Stimulated activated CD4-positive, alpha-beta T cell treated with anti-CD3 and anti-CD28 coated beads, Interleukin-4, amount 100 ng/mL, for 1 hour (primary cell): Measurements from ENCODE around the gene CAMLG.
"Not testable (repeated sequence)": the region's sequence is repeated elsewhere in the genome, so short reads cannot be mapped to it uniquely, and the experiment has no call there.

Experiments
- DNase-seq: peaks from one replicate; pipeline ENCODE4 v3.0.0-alpha.2; 2020

Gene CAMLG

DNA sequence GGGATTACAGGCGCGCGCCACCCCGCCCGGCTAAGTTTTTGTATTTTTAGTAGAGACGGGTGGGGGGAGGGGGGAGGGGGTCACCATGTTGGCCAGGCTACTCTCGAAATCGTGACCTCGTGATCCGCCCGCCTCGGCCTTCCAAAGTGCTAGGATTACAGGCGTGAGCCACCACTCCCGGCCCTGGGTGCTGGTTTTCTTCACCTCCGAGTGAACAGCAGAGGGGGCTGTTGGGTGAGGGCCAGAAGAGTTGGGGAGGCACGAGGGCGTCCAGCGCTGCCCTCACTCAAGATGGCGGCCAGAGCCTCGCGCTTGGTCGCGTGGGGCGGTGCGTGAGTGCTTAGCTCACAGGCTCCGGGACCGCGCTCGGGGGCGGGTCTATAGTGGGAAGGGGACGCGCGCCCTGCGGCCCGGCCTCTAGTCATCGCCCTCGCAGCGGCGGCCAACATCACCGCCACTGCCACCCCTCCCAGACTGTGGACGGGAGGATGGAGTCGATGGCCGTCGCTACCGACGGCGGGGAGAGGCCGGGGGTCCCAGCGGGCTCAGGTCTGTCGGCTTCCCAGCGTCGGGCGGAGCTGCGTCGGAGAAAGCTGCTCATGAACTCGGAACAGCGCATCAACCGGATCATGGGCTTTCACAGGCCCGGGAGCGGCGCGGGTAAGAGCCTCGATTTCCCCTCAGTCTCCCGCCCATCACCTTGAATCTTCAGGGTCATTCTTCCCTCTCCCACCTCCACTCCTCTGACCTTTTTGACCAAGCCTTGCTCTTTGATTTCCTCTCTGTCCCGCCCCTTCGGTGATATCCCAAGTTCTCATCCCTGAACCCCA, at the start of gene CAMLG:
TSS of gene CAMLG (plus strand) at position 416 of the 830 bp plus-strand sequence. CDS start at position 489, 73 bp downstream.
- peak; percentile 98 for DNase-seq

GRCh38 chr5:134690144-134690543, 48.2 kb upstream of the CAMLG start:
- DNase-seq: not testable (repeated sequence)

- no peak for DNase-seq
Observed at GRCh38 chr5:134692722-134693121, 45.6 kb upstream of the CAMLG start.

- DNase-seq: no peak
Observed at GRCh38 chr5:134708301-134708700, 30.0 kb upstream of the CAMLG start.

GRCh38 chr5:134714120-134714519, 24.2 kb upstream of the CAMLG start:
- DNase-seq: no peak

- no peak for DNase-seq
Observed at GRCh38 chr5:134714541-134714940, 23.8 kb upstream of the CAMLG start.

DNA sequence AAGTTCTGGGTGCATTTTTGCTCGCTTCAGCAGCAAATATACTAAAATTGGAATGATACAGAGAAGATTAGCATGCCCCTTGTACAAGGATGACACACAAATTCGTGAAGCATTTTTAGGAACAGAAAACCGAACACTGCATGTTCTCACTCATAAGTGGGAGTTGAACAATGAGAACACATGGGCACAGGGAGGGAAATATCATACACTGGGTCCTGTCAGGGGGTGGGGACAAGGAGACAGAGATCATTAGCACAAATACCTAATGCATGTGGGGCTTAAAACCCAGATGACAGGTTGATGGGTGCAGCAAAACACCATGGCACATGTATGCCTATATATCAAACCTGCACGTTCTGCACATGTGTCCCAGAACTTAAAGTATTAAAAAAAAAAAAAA, 22.9 kb upstream of the CAMLG start:
- DNase-seq: not testable (repeated sequence)

DNA sequence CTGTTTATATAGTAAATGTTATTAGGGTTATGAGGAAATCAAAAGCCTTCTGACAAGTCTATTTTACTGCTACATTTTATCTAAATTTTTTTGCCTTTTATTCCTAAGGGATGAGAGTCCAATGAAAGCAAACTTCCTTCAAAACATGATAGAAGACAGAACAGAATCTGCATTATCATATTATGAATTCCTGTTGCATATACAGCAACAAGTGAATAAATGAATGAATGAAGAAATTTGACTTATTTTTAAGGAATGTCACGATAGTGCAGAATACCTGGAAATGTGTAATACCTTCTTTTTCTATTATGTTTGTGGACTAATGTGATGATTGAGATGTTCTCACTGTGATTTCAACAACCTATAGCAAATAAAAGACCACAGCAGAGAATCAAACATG, 13.5 kb upstream of the CAMLG start:
- no peak for DNase-seq

- DNase-seq: no peak
Observed at GRCh38 chr5:134732819-134733218, 5.5 kb upstream of the CAMLG start.

DNA sequence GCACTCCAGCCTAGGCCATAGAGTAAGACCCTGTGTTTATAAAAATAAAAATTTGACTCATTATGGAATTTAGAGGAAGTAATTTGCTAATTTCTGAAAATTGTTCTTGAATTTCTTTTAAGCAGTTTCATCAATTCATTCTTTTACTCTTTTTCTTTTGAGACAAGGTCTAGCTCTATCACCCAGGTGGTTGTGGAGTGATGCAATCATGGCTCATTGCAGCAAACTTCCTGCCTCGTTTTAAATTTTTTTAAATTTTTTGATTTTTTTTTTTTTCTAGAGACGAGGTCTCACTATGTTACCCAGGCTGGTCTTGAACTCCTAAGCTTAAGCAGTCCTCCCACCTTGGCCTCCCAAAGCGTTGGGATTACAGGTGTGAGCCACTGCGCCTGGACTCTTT, 3.1 kb upstream of the CAMLG start:
- DNase-seq: no peak

- DNase-seq: no peak
Observed at GRCh38 chr5:134736173-134736812, 2.1 kb upstream of the CAMLG start.

GRCh38 chr5:134738963-134739661, 764 bp downstream of the CAMLG start:
- peak; percentile 8 for DNase-seq

DNA sequence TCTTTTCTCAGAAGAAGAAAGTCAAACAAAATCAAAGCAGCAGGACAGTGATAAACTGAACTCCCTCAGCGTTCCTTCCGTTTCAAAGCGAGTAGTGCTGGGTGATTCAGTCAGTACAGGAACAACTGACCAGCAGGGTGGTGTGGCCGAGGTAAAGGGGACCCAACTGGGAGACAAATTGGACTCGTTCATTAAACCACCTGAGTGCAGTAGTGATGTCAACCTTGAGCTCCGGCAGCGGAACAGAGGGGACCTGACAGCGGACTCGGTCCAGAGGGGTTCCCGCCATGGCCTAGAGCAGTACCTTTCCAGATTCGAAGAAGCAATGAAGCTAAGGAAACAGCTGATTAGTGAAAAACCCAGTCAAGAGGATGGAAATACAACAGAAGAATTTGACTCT, 2.7 kb downstream of the CAMLG start:
- no peak for DNase-seq

GRCh38 chr5:134742134-134742533, 3.8 kb downstream of the CAMLG start:
- DNase-seq: no peak

DNA sequence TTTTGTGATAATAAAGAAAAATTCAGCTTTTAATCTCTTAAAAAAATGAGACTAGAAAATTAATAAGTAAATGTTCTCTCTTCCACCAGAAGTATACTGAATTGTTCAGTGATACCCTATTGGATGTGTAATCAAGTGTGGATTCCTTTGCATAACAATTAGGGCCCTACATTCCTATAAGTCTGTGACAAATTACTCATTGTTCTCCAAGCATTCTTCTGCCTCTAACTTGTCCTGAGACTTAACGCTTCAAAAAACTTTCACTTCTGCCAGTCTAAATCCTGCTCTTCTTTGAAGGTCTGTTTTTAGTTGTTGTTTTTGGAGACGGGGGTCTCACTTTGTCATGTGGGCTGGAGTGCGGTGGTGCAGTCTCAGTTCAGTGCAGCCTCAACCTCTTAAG, 11.1 kb downstream of the CAMLG start:
- no peak for DNase-seq

DNA sequence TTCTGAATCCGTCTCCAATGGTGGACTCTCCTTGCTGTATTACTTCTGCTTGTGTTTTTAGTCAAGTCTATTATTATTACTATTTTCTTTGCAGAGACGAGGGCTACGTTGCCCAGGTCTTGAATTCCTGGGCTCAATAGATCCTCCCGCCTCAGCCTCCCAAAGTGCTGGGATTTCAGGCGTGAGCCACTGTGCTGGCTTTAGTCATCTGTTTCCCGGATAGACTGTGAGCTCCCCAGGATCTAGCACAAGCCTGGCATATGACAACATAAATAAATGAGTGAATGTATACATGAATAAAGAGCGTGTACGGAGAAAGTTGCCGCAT, 19.8 kb downstream of the CAMLG start:
- no peak for DNase-seq

DNA sequence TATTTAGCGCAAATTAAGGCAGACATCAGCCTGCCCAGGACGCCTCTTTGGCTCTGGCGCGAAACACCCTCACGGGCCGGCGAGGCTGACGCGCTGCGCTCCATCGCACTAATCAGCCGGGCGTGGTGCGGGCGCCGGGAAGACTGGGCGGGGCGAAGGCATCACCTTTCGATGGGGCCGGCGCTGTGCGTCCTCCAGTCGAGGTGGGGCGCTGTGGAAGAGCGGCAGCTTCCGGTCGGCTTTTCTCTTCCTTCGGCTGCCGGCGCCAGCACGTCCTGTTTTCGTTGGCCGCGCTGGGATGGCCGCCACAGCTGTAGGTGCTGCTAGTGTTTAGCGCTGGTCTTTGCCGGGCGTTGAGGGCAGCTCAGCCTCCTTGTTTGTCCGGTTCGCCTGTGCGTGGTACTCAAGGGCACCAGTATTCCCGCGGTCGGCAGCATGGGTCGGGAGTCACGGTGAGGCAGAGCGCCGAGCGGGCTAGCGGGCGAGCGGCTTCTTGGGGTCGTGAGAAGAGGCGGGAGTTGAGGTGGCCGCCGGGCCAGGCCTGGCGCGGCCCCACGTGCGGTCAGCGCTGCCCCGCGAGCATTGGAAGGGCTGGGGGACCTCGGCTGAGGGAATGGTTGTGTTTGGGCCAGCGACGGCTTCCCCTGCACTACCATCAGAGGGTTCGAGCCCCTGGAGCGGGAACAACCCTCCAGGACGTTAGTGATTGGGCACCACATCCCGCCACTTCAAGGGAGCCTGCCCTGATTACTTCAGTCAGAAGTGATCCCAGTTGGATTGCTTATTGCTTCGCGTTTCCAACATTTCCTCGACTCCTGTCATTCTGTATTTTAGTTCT, 20.4 kb downstream of the CAMLG start, which contains the start of gene DDX46:
TSS of gene DDX46 (plus strand) at position 276 of the 838 bp plus-strand sequence. CDS start at position 436, 160 bp downstream.
- peak; percentile 96 for DNase-seq

DNA sequence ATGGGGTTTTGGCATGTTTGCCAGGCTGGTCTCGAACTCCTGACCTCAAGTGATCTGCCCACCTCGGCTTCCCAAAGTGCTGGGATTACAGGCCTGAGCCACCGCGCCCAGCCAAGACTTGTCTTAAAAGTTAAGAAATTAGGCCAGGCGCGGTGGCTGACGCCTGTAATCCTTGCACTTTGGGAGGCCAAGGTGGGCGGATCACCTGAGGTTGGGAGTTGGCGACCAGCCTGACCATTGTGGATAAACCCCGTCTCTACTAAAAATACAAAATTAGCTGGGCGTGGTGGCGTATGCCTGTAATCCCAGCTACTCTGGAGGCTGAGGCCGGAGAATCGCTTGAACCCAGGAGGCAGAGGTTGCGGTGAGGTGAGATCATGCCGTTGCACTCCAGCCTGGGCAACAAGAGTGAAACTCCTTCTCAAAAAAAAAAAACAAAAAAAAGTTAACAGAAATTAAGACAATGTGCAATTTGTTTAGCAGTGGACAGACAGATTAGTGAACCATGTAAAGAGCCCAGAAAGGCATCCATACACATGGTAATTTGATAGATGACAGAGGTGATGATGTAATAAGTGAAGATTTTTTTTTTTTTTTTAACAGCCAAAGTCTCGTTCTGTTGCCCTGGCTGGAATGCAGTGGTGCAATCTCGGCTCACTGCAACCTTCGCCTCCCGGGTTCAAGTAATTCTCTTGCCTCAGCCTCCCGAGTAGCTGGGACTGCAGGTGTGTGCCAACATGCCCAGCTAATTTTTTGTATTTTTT, 29.4 kb downstream of the CAMLG start:
- not testable (repeated sequence) for DNase-seq

- DNase-seq: no peak
Observed at GRCh38 chr5:134769206-134769605, 30.9 kb downstream of the CAMLG start.

DNA sequence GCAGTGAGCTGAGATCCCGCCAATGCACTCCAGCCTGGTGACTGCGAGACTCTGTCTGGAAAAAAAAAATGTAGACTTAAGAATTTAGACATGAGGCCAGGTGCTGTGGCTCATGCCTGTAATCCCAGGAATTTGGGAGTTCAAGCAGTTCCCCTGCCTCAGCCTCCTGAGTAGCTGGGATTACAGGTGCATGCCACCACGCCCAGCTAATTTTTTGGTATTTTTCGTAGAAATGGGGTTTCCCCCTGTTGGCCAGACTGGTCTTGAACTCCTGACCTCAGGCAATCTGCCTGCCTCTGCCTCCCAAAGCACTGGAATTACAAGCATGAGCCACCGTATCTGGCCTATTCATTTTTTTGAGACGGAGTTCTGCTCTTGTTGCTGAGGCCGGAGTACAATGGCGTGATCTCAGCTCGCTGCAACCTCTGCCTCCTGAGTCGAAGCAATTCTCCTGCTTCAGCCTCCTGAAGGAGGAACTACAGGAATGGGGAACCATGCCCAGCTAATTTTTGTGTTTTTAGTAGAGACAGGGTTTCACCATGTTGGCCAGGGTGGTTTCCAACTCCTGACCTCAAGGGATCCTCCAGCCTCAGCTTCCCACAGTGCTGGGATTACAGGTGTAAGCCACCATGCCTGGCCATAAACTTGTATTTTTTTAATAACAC, 34.2 kb downstream of the CAMLG start:
- no peak for DNase-seq

- DNase-seq: no peak
Observed at GRCh38 chr5:134777366-134777765, 39.0 kb downstream of the CAMLG start.
